Activated naive CD4-positive, alpha-beta T cell treated with anti-CD3 and anti-CD28 coated beads for 36 hours (primary cell): ENCODE results near the gene ADAMTS5. TPM values are rescaled to one million over a fixed set of nuclear protein-coding genes. Genes with fewer than 3 reads are reported as not detected.

Experiments used
- CTCF ChIA-PET: fragments of 350-600 bp; sonication (Branson Sonifier 250); formaldehyde crosslinking; loops from one replicate; lab custom pipeline; 2021; ENCODE audit warnings: antibody characterized with exemption; lab: Charles Lee
- DNase-seq: peaks from one replicate; pipeline ENCODE4 v3.0.0-alpha.2; 2020
- H3K27ac Mint-ChIP-seq: one replicate; pipeline ENCODE4 v1.8.0; 2021; ENCODE audit warnings: mild to moderate bottlenecking, mixed read lengths
- H3K27me3 Mint-ChIP-seq: one replicate; pipeline ENCODE4 v1.8.0; 2021; ENCODE audit warnings: low read depth, mixed read lengths
- H3K36me3 Mint-ChIP-seq: one replicate; pipeline ENCODE4 v1.8.0; 2021; ENCODE audit warnings: low read depth, mixed read lengths
- H3K4me1 Mint-ChIP-seq: one replicate; pipeline ENCODE4 v1.8.0; 2021; ENCODE audit warnings: low read depth, mixed read lengths
- H3K4me3 Mint-ChIP-seq: one replicate; pipeline ENCODE4 v1.8.0; 2021; ENCODE audit warnings: mild to moderate bottlenecking, moderate library complexity, mixed read lengths
- H3K9me3 Mint-ChIP-seq: one replicate; pipeline ENCODE4 v1.8.0; 2021; ENCODE audit warnings: mixed read lengths
- intact Hi-C: fragments of 100-400 bp; cut with micrococcal nuclease; formaldehyde crosslinking; loops from one replicate; pipeline ENCODE4 v1.15.1; 2023
- total RNA-seq, 2 experiments: library from RNA; stranded (reverse); gene quantifications; one replicate each; pipeline ENCODE4 v1.2.3, GENCODE V29; 2021

Gene ADAMTS5
- total RNA-seq, 2 experiments from 2014 or later: not detected

DNA sequence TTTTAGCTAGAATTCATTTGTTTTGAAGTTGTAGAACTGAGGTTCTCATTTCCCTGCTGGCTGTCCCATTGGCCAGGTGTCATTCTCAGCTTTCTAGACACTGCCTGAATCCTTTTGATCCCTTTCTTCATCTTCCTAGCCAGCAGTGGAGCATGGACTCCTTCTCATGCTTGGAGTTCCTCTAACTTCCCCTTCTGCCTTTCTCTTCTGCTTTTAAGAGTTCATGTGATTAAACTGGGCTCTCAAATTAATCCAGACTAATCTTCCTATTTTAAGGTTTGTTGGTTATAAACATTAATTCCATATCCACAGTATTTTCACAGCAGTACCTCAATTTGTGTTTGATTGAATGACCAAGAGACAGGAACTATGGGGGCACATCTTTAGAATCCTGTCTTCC is 52.3 kb downstream of the ADAMTS5 start:
- H3K27me3 Mint-ChIP-seq: peaks cover 13% of the 10 kb centered on the region
- no peaks in the 10 kb centered on the region for H3K36me3 Mint-ChIP-seq
- H3K27ac Mint-ChIP-seq: no peak overlapping the region
- no peak overlapping the region for H3K4me3 Mint-ChIP-seq
- peaks cover 5% of the 10 kb centered on the region for H3K9me3 Mint-ChIP-seq
- CTCF ChIA-PET: interaction anchor here (0.7 kb wide), 1 partner anchor 25 kb away, joined by 3 read pairs; no protein-coding TSS in a partner anchor
- intact Hi-C loops: no loop called here
- DNase-seq: no peak
- H3K4me1 Mint-ChIP-seq: no peaks in the 10 kb centered on the region

- H3K4me1 Mint-ChIP-seq: no peaks in the 10 kb centered on the region
- no peak for DNase-seq
- CTCF ChIA-PET: no interaction called here
- intact Hi-C loops: no loop called here
- peaks cover 5% of the 10 kb centered on the region for H3K9me3 Mint-ChIP-seq
- H3K27me3 Mint-ChIP-seq: peaks cover 13% of the 10 kb centered on the region
- no peak overlapping the region for H3K4me3 Mint-ChIP-seq
- H3K27ac Mint-ChIP-seq: no peak overlapping the region
- no peaks in the 10 kb centered on the region for H3K36me3 Mint-ChIP-seq
Measured at GRCh38 chr21:26912466-26912865, 54.4 kb downstream of the ADAMTS5 start.

GRCh38 chr21:26909972-26910371 is 56.9 kb downstream of the ADAMTS5 start:
- Mint-ChIP-seq H3K4me3 (no peak overlapping the region), H3K4me1 (no peaks in the 10 kb centered on the region), H3K36me3 (no peaks in the 10 kb centered on the region), H3K27me3 (peaks cover 13% of the 10 kb centered on the region), H3K9me3 (peaks cover 5% of the 10 kb centered on the region), H3K27ac (no peak overlapping the region)
- intact Hi-C loops: no loop called here
- CTCF ChIA-PET: no interaction called here
- no peak for DNase-seq

DNA sequence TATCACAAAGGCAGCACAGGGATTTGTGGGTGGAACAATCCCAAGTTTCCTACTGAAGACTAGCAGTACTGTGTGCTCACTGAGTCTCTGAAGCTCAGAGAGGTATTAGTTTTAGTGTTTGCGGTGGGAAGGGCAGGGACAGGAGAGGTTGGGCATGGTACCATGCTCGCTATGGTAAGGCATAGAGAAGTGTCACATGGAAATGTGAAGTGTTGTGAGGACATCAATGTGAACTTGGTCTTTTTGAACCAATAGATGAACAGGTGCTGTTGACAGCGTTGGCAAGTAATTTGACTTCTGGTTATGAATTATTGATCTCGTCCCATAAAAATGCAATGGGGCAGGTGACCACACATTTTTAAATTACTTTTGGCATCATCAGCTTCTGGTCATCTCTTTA is 65.9 kb downstream of the ADAMTS5 start:
- Mint-ChIP-seq H3K4me3 (no peak overlapping the region), H3K36me3 (peaks cover 1% of the 10 kb centered on the region), H3K27ac (no peak overlapping the region), H3K9me3 (peaks cover 2% of the 10 kb centered on the region), H3K4me1 (no peaks in the 10 kb centered on the region), H3K27me3 (peaks cover 5% of the 10 kb centered on the region)
- no peak for DNase-seq
- intact Hi-C loops: no loop called here
- CTCF ChIA-PET: interaction anchor here (0.6 kb wide), 2 partner anchors 15 to 176 kb away, joined by 3 read pairs; no protein-coding TSS in a partner anchor

GRCh38 chr21:26892151-26892550 is 74.7 kb downstream of the ADAMTS5 start:
- Mint-ChIP-seq H3K4me3 (no peak overlapping the region), H3K9me3 (no peaks in the 10 kb centered on the region), H3K36me3 (no peaks in the 10 kb centered on the region), H3K4me1 (no peaks in the 10 kb centered on the region), H3K27me3 (peaks cover 2% of the 10 kb centered on the region), H3K27ac (no peak overlapping the region)
- CTCF ChIA-PET: no interaction called here
- intact Hi-C loops: no loop called here
- no peak for DNase-seq

DNA sequence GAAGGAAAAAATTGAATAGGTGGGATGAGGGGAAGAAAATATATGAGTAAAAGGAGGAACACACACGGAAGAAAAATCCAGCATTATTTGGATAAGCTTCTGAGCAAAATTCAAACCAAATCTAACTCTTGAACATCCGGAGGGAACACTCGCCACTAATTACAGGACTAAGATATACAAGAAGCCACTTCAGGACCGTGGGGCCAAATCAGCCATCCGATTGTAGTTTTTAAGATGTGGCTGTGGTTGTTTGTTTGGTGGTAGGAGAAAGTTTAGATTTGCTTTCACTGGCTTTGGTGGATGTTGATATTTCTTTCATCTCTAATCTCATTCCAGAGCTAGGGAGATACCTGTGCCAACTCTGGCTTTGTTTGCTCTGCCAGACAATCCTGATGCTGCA is 78.0 kb downstream of the ADAMTS5 start:
- Mint-ChIP-seq H3K36me3 (no peaks in the 10 kb centered on the region), H3K4me1 (no peaks in the 10 kb centered on the region), H3K9me3 (no peaks in the 10 kb centered on the region), H3K4me3 (no peak overlapping the region), H3K27ac (no peak overlapping the region), H3K27me3 (peaks cover 2% of the 10 kb centered on the region)
- CTCF ChIA-PET: no interaction called here
- intact Hi-C loops: no loop called here
- DNase-seq: no peak

DNA sequence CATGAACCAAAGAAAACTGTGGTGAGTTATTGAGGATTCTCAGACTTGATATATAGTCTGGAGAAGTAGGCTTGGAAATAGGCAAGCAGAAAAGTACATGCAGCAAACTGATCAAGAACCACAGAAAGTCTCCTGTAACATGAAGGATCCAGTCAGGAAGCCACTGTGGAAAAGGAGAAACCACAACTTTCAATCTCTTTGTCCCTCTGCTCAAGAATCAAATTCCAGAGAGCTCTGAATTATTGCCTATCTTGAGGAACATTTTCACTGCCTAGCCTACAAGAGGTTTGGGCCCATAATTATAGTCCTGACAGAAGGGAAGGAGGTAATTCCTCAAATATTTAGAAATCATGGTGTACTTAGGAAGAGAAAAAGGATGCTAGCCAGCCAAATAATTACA is 78.6 kb downstream of the ADAMTS5 start:
- DNase-seq: no peak
- intact Hi-C loops: no loop called here
- Mint-ChIP-seq H3K4me1 (no peaks in the 10 kb centered on the region), H3K4me3 (no peak overlapping the region), H3K9me3 (no peaks in the 10 kb centered on the region), H3K27me3 (peaks cover under 1% of the 10 kb centered on the region), H3K27ac (no peak overlapping the region), H3K36me3 (no peaks in the 10 kb centered on the region)
- CTCF ChIA-PET: no interaction called here

DNA sequence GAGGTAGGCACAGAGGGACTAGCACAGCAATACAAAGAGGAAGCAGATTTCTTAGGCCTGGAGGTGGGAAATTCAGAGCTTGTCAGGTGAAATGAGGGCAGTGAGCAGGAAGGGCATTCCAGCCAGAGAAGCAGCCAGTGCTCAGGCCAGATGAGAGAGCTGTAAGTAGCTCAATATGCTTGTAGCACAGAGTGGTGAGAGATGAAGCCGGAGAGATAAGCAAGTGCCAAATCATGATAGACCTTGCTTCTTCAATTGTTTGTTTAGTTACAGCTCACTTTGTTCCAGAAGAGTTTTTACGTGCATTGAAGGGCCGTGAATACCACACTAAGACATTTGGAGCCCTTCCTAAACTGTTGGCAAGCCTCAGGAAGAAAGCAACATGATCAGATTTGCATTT is 79.6 kb downstream of the ADAMTS5 start:
- intact Hi-C loops: no loop called here
- Mint-ChIP-seq H3K4me3 (no peak overlapping the region), H3K36me3 (no peaks in the 10 kb centered on the region), H3K27ac (no peak overlapping the region), H3K4me1 (no peaks in the 10 kb centered on the region), H3K9me3 (no peaks in the 10 kb centered on the region), H3K27me3 (peaks cover 2% of the 10 kb centered on the region)
- DNase-seq: no peak
- CTCF ChIA-PET: no interaction called here

- Mint-ChIP-seq H3K27ac (no peak overlapping the region), H3K36me3 (no peaks in the 10 kb centered on the region), H3K27me3 (peaks cover 12% of the 10 kb centered on the region), H3K9me3 (no peaks in the 10 kb centered on the region), H3K4me1 (no peaks in the 10 kb centered on the region), H3K4me3 (no peak overlapping the region)
- intact Hi-C loops: no loop called here
- CTCF ChIA-PET: interaction anchor here (0.5 to 0.9 kb wide), 2 partner anchors 20 to 1255 kb away, joined by 3 to 7 read pairs; no protein-coding TSS in a partner anchor
- DNase-seq: no peak
Measured at GRCh38 chr21:26884436-26884835, 82.5 kb downstream of the ADAMTS5 start.

GRCh38 chr21:26883768-26884167 is 83.1 kb downstream of the ADAMTS5 start:
- intact Hi-C loops: no loop called here
- Mint-ChIP-seq H3K4me1 (no peaks in the 10 kb centered on the region), H3K27me3 (peaks cover 12% of the 10 kb centered on the region), H3K27ac (no peak overlapping the region), H3K9me3 (no peaks in the 10 kb centered on the region), H3K4me3 (no peak overlapping the region), H3K36me3 (no peaks in the 10 kb centered on the region)
- no peak for DNase-seq
- CTCF ChIA-PET: no interaction called here

DNA sequence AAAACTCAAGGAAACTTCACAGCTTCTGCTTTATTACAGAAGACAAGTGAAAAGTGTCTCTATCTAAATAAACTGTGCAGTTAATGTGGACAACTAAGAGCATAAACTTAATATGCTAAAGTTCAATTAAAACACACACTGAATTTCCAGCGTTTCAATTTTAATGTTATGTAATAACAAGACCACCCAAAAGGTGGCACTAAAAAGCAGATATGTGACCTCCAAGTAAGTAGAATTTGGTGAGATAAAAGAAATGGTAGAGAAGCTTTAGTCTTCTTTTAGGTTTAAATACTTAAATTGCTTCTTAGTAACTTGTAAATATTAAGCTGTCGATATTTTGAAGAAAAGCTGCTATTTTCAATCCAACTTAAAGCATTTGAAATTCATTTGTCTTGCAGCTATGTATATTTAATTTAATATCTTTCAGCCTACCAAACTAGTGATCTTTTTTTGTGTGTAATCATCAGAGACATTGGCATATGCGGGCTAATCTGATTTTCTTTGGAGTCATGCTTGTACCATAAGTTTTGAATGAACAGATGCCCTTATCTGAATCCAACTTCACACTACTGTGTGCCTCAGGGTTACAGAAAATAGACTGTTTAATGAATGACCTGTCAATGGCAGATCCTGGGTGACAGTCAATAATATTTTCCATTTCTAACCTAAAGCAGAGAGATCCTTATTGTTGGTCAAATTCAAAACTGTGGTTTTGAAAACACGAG is 85.2 kb downstream of the ADAMTS5 start:
- CTCF ChIA-PET: interaction anchor here (1.7 kb wide), 1 partner anchor 14 kb away, joined by 3 read pairs; no protein-coding TSS in a partner anchor
- no peak for DNase-seq
- Mint-ChIP-seq H3K27me3 (peaks cover 12% of the 10 kb centered on the region), H3K4me3 (no peak overlapping the region), H3K4me1 (no peaks in the 10 kb centered on the region), H3K9me3 (no peaks in the 10 kb centered on the region), H3K36me3 (no peaks in the 10 kb centered on the region), H3K27ac (no peak overlapping the region)
- intact Hi-C loops: loop anchor here (1.0 kb wide), 1 partner anchor 820 kb away; no protein-coding TSS in a partner anchor

DNA sequence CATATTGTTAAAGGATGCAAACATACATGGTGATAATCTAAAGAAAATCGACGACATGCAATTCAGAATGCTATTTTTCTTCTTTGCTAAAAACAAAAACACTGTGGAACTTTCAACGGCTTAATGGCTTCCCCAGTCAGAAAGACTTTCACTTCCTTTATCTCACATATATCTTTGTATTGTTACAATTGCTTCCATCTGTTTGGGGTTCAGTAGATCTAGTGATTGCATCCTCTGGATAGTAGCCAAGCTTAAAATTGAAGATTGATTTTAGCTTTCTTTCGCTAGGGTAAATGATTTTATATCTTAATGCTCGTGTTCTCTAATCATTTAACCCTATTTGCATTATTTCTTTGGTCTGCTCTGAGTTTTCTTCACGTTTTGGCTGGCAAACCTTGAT is 89.9 kb downstream of the ADAMTS5 start:
- no peak overlapping the region for H3K4me3 Mint-ChIP-seq
- H3K27me3 Mint-ChIP-seq: peaks cover 8% of the 10 kb centered on the region
- H3K27ac Mint-ChIP-seq: no peak overlapping the region
- intact Hi-C loops: no loop called here
- no peaks in the 10 kb centered on the region for H3K4me1 Mint-ChIP-seq
- CTCF ChIA-PET: no interaction called here
- no peak for DNase-seq
- peaks cover 3% of the 10 kb centered on the region for H3K9me3 Mint-ChIP-seq
- no peaks in the 10 kb centered on the region for H3K36me3 Mint-ChIP-seq

DNA sequence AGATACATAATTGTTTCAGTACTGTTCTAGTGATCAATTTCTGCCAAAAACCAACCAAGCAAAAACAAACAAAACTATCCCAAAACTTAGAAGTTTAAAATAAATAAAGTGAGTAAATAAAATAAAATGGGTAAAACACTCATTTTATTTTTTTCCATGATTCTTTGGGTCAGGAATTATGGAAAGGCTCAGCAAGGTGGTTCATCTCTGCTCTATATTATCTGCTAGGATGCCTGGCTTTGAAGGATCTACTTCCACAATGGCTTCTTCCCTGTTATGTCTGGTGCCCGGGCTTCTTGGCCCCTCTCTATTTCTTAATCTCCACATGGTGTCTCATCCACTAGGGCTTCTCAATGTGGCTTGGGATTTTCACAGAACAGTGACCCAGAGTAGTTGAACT is 92.5 kb downstream of the ADAMTS5 start:
- CTCF ChIA-PET: interaction anchor here (0.7 kb wide), 1 partner anchor 102 kb away, joined by 3 read pairs; no protein-coding TSS in a partner anchor
- DNase-seq: no peak
- no peak overlapping the region for H3K4me3 Mint-ChIP-seq

More for the DNA sequence above, 92.5 kb downstream of the ADAMTS5 start:
- Mint-ChIP-seq H3K27me3 (no peaks in the 10 kb centered on the region), H3K36me3 (no peaks in the 10 kb centered on the region), H3K4me1 (no peaks in the 10 kb centered on the region), H3K27ac (no peak overlapping the region), H3K9me3 (peaks cover 3% of the 10 kb centered on the region)
- intact Hi-C loops: no loop called here
